Choroid plexus epithelial cell (primary cell): Measurements from ENCODE around the gene ELAVL3.

ENCODE experiments used
- DNase-seq: peaks from one replicate; pipeline ENCODE4 v3.0.0-alpha.2; 2010; ENCODE audit warnings: low read depth
- H3K4me3 ChIP-seq: 2 replicates; pipeline ENCODE4 v1.5.1; 2011; ENCODE audit warnings: low read depth, mild to moderate bottlenecking, control low read depth, low read length, moderate library complexity
- TF ChIP-seq, protein P1 (sequence below): conservative IDR thresholded peaks from 2 replicates; pipeline ENCODE4 v1.5.1; 2011; ENCODE audit warnings: low read depth, mild to moderate bottlenecking, control low read depth, inconsistent platforms, low read length, moderate library complexity

ELAVL3 gene

DNA sequence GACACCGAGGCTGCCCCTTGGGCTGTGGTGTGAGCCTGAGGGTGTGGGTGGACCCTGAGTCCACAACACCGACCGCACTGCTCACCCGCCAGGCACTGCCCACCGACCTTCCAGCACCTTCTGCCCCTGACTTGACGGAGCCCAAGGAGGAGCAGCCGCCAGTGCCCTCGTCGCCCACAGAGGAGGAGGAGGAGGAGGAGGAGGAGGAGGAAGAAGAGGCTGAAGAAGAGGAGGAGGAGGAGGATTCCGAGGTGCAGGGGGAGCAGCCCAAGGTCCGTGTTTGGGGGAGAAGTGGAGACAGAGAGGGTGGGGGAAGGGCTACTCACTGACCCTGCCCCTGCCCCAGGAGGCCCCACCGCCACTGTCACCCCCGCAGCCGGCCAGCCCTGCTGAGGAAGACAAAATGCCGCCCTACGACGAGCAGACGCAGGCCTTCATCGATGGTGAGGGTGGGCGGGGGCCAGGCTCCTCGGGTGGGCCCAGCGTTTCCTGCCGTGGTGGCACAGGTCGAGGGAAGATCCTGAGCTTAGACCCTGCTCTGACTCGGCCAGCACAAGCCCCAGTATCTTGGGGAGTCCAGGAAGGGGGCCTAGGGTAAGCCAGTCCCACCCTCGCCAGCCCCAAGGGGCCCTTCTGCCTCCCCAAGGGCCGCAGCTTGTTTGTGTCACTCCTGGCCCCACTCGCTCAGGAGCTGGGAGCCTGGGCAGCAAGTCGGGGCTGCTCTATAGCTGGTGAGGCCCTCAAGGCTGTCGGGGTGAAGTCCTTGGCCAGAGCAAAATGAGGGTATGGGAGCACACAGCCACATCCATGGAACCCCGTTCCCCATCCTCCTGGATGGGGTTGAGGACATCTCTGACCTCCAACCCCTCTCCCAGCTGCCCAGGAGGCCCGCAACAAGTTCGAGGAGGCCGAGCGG lies 33.2 kb downstream of the ELAVL3 start:
- TF ChIP-seq, protein P1, sequence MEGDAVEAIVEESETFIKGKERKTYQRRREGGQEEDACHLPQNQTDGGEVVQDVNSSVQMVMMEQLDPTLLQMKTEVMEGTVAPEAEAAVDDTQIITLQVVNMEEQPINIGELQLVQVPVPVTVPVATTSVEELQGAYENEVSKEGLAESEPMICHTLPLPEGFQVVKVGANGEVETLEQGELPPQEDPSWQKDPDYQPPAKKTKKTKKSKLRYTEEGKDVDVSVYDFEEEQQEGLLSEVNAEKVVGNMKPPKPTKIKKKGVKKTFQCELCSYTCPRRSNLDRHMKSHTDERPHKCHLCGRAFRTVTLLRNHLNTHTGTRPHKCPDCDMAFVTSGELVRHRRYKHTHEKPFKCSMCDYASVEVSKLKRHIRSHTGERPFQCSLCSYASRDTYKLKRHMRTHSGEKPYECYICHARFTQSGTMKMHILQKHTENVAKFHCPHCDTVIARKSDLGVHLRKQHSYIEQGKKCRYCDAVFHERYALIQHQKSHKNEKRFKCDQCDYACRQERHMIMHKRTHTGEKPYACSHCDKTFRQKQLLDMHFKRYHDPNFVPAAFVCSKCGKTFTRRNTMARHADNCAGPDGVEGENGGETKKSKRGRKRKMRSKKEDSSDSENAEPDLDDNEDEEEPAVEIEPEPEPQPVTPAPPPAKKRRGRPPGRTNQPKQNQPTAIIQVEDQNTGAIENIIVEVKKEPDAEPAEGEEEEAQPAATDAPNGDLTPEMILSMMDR, result no peak
- no peak overlapping the region for H3K4me3 ChIP-seq
- no peak for DNase-seq

- DNase-seq, result peak; percentile 40
- TF ChIP-seq, protein P1, result peak; percentile 77
- H3K4me3 ChIP-seq, result no peak overlapping the region
These were observed 34.1 kb downstream of the ELAVL3 start for GRCh38 chr19:11446652-11447301.

GRCh38 chr19:11446271-11446651 lies 34.6 kb downstream of the ELAVL3 start:
- no peak overlapping the region for H3K4me3 ChIP-seq
- no peak for DNase-seq
- TF ChIP-seq, protein P1, result no peak

DNA sequence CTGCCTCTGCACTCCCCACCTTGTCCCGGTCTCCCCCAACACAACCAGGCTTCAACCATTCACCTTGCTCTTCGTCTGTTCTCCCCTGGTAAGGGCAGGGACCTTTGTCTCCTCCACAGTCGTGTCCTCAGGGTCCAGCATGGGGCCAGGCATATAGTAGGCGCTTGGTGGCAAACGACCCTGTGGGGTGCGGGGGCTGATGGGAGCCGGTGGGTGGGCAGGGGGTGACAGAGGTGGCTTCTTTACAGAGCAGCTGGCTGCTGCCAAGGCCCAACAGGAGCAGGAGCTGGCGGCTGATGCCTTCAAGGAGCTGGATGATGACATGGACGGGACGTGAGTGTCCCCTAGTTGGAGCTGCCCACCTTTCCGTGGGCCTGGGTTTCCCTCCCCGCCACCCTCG lies 35.7 kb downstream of the ELAVL3 start:
- H3K4me3 ChIP-seq, result no peak overlapping the region
- DNase-seq, result no peak
- TF ChIP-seq, protein P1, result no peak

- TF ChIP-seq, protein P1, result no peak
- no peak for DNase-seq
- H3K4me3 ChIP-seq, result no peak overlapping the region
These were observed 36.8 kb downstream of the ELAVL3 start for GRCh38 chr19:11444059-11444458.

DNA sequence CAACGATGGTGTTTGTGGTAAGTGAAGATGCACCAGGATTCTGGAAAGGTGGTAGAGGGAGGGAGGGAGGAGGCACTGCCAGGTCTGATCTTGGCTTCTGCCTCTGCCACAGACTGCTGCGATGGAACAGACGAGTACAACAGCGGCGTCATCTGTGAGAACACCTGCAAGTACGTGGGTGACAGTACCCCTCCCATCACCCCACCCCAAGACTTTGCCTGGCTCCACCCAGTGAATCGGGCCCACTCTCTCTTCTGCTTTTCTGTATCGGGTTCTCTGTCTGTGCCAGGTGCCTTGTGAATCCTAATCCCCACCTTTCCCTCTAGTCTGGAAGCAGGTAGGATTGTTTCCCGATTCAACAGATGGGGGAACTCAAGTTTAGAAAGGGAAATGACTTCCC lies 42.9 kb downstream of the ELAVL3 start:
- TF ChIP-seq, protein P1, result no peak
- no peak for DNase-seq
- no peak overlapping the region for H3K4me3 ChIP-seq
